Kidney capillary endothelial cell (primary cell): Measurements from ENCODE around the gene GTF3C1.

Experiments
- DNase-seq: peaks from one replicate; pipeline ENCODE4 v3.0.0-alpha.2; 2018; ENCODE audit warnings: low spot score

GTF3C1 gene

GRCh38 chr16:27427538-27427937 lies 122.2 kb downstream of the GTF3C1 start:
- DNase-seq = no peak

GRCh38 chr16:27426423-27427408 lies 123.0 kb downstream of the GTF3C1 start:
- peak; percentile 62 for DNase-seq

DNA sequence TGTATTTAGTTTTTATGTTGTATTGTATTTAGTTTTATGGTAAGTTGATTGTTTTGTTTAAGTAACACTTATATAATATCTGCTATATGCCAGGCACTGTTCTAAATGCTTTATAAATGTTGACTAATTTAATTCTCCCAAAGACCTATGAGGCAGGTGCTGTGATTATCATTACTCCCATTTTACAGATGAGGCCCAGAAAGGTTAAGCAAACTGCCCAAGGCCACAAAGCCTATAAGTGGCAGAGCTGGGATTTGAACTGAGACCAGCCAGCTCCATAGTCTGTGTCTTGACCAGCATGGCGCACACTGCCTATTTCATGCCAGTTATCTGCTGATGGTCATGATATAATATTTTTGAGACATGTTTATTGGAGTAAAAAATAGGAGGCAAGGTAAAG lies 123.8 kb downstream of the GTF3C1 start:
- no peak for DNase-seq

- no peak for DNase-seq
These were observed 124.8 kb downstream of the GTF3C1 start for GRCh38 chr16:27424772-27425498.

DNA sequence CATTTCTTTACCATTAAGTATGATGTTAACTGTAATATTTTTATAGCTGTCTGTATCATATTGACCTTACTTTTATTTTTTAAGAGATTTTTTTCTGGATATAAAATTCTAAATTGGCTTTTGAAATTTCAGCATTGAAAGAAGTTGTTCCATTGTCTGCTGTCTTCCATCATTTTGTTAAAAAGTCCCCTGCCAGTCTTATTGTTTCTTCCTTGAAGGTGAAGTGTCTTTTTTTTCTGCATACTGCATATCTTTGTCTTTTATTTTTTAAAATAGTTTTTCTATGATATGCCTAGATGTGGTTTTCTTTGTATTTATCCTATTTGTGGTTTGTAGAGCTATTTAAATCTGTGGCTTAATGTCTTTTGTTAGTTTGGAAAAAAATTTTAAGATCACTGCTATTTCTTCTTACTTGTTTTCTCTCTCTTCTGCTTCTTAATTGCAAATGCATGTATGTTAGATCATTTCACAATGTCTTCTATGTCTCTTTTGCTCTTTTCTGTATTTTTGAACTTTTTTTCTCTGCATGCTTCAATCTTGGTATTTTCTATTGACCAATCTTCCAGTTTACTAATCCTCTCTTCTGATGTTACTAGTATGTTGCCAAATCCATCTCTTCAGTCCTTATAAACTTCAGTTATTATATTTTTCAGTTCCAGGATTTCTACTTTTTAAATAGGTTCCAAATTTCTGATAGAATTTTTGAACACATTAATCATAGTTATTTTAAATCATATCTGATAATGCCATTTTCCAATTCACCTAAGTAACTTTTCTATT lies 127.6 kb downstream of the GTF3C1 start:
- DNase-seq = no peak

DNA sequence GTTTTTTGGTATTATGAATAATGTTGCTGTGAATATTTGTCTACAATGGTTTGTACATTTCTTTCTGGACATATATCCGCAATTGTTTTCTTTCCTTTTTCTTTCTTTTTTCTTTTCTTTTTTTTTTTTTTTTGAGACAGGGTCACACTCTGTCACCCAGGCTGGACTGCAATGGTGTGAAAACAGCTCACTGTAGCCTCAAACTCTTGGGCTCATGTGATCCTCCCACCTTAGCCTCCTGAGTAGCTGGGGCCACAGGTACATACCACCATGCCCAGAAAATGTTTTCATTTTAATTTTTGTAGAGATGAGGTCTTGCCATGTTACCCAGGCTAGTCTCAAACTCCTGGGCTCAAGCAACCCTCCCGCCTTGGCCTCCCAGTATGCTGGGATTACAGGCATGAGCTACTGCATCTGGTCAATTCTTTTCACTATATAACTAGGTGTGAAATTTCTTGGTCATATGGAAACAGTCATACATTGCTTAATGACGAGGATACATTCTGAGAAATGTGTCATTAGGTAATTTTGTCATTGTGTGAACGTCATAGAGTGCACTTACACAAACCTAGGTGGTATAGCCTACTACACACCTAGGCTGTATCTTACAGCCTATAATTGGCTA lies 132.6 kb downstream of the GTF3C1 start:
- no peak for DNase-seq

GRCh38 chr16:27414788-27415431 lies 134.8 kb downstream of the GTF3C1 start:
- no peak for DNase-seq

- no peak for DNase-seq
These were observed 135.8 kb downstream of the GTF3C1 start for GRCh38 chr16:27413956-27414355.

GRCh38 chr16:27410761-27411160 lies 139.0 kb downstream of the GTF3C1 start:
- no peak for DNase-seq
